VCaP (cell line): ENCODE data around the gene FAM124A.
A peak's percentile ranks its signal among the peaks of the same experiment; 100 is the strongest.

Experiments used
- H3K27ac ChIP-seq: fragments of 450-650 bp; 2 replicates; pipeline ENCODE4 v1.5.1; 2017
- TF ChIP-seq, protein P1 (sequence below): fragments of 450-650 bp; conservative IDR thresholded peaks from 2 replicates; pipeline ENCODE4 v1.5.1; 2017; ENCODE audit warnings: mild to moderate bottlenecking, moderate library complexity

Gene FAM124A

GRCh38 chr13:51241720-51242119 is 19.5 kb downstream of the FAM124A start:
- no peak overlapping the region for H3K27ac ChIP-seq
- TF ChIP-seq, protein P1, sequence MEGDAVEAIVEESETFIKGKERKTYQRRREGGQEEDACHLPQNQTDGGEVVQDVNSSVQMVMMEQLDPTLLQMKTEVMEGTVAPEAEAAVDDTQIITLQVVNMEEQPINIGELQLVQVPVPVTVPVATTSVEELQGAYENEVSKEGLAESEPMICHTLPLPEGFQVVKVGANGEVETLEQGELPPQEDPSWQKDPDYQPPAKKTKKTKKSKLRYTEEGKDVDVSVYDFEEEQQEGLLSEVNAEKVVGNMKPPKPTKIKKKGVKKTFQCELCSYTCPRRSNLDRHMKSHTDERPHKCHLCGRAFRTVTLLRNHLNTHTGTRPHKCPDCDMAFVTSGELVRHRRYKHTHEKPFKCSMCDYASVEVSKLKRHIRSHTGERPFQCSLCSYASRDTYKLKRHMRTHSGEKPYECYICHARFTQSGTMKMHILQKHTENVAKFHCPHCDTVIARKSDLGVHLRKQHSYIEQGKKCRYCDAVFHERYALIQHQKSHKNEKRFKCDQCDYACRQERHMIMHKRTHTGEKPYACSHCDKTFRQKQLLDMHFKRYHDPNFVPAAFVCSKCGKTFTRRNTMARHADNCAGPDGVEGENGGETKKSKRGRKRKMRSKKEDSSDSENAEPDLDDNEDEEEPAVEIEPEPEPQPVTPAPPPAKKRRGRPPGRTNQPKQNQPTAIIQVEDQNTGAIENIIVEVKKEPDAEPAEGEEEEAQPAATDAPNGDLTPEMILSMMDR, result no peak

- H3K27ac ChIP-seq, result no peak overlapping the region
- TF ChIP-seq, protein P1, result no peak
Observed at GRCh38 chr13:51243227-51243626, 21.0 kb downstream of the FAM124A start.

DNA sequence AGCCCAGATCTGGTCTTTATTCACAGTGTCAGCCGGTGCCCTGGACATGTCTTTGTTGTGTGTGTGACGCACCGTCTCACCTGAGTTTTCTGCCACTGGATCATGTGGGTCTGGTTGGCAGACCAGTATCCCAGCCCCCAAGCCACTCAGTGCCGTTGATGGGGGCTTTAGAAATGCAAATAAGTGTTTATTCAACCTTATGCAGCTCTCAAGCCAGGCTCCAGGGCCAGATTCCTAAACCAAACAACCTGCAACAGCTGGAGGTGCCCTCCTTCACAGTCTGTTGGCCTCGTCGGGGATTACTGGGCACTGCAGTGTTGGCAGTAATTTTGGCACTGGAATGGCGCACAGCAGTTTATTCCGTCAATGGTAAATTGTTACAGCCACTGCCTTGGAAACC is 21.6 kb downstream of the FAM124A start:
- TF ChIP-seq, protein P1, result no peak
- H3K27ac ChIP-seq, result no peak overlapping the region

- no peak overlapping the region for H3K27ac ChIP-seq
- TF ChIP-seq, protein P1, result no peak
Observed at GRCh38 chr13:51244637-51245405, 22.6 kb downstream of the FAM124A start.

DNA sequence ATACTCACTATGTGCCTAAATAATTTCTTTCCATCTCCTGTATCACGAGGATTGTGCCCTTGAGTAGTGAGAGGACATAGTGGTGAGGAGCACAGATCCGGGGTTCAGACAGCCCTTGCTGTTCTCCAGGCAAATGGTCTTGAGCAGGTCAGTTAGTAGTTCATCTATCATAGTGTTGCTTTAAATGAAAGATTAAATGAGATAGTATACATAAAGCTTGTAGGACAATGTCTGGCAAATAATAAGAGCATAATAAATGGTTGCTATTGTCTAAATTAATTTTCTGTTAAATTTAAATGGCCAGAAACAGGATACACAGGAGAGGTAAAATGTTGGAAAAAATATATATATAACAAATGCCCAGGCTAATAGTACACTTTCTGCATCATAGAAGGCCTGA is 23.4 kb downstream of the FAM124A start:
- TF ChIP-seq, protein P1, result no peak
- H3K27ac ChIP-seq, result no peak overlapping the region

GRCh38 chr13:51246025-51246417 is 23.8 kb downstream of the FAM124A start:
- TF ChIP-seq, protein P1, result no peak
- peak overlapping the region; percentile 44; the same call in 1 of the 2 replicates for H3K27ac ChIP-seq

GRCh38 chr13:51246418-51247277 is 24.4 kb downstream of the FAM124A start:
- TF ChIP-seq, protein P1, result no peak
- H3K27ac ChIP-seq, result peak overlapping the region; percentile 44
